HL-60/S4 (cell line): ENCODE data around the gene SETD7.

ENCODE experiments used
- in situ Hi-C: fragments of 300-500 bp; cut with MboI; formaldehyde crosslinking; loops from 2 replicates; pipeline ENCODE4 v1.14.3; 2022; ENCODE audit warnings: low sequenced_read_pairs

The SETD7 gene

GRCh38 chr4:139514382-139515059, 41.5 kb downstream of the SETD7 start:
- in situ Hi-C loops, result no loop called here

- in situ Hi-C loops, result no loop called here
These were observed 44.7 kb downstream of the SETD7 start for GRCh38 chr4:139511320-139511719.

GRCh38 chr4:139509727-139510410, 46.1 kb downstream of the SETD7 start:
- in situ Hi-C loops, result no loop called here

GRCh38 chr4:139508581-139509237, 47.3 kb downstream of the SETD7 start:
- in situ Hi-C loops, result no loop called here

- in situ Hi-C loops, result no loop called here
These were observed 49.2 kb downstream of the SETD7 start for GRCh38 chr4:139506774-139507173.

GRCh38 chr4:139503622-139504166, 52.3 kb downstream of the SETD7 start:
- in situ Hi-C loops, result no loop called here

- in situ Hi-C loops, result no loop called here
These were observed 53.8 kb downstream of the SETD7 start for GRCh38 chr4:139501927-139502899.

- in situ Hi-C loops, result no loop called here
These were observed 54.5 kb downstream of the SETD7 start for GRCh38 chr4:139501527-139501926.

- in situ Hi-C loops, result no loop called here
These were observed 54.9 kb downstream of the SETD7 start for GRCh38 chr4:139501117-139501516.

- in situ Hi-C loops, result no loop called here
These were observed 56.8 kb downstream of the SETD7 start for GRCh38 chr4:139499186-139499585.

- in situ Hi-C loops, result no loop called here
These were observed 62.8 kb downstream of the SETD7 start for GRCh38 chr4:139493176-139493575.

GRCh38 chr4:139492429-139492828, 63.6 kb downstream of the SETD7 start:
- in situ Hi-C loops, result no loop called here

- in situ Hi-C loops, result no loop called here
These were observed 66.4 kb downstream of the SETD7 start for GRCh38 chr4:139489638-139490037.

- in situ Hi-C loops, result no loop called here
These were observed 67.6 kb downstream of the SETD7 start for GRCh38 chr4:139488442-139488841.

- in situ Hi-C loops, result no loop called here
These were observed 71.2 kb downstream of the SETD7 start for GRCh38 chr4:139484783-139485311.

GRCh38 chr4:139483000-139483399, 73.0 kb downstream of the SETD7 start:
- in situ Hi-C loops, result no loop called here

- in situ Hi-C loops, result no loop called here
These were observed 74.6 kb downstream of the SETD7 start for GRCh38 chr4:139481465-139481864.

- in situ Hi-C loops, result no loop called here
These were observed 79.7 kb downstream of the SETD7 start for GRCh38 chr4:139476363-139476762.

- in situ Hi-C loops, result no loop called here
These were observed 83.2 kb downstream of the SETD7 start for GRCh38 chr4:139472852-139473251.

GRCh38 chr4:139470997-139471665, 84.9 kb downstream of the SETD7 start:
- in situ Hi-C loops, result no loop called here
